H1 (cell line): Measurements from ENCODE around the gene ARHGAP12. TPM values are rescaled to one million over a fixed set of nuclear protein-coding genes. Genes with fewer than 3 reads are reported as not detected.

Experiments
- CTCF ChIA-PET: fragments of 300-600 bp; sonication (Branson Sonifier 250); formaldehyde crosslinking; loops from one replicate; lab custom pipeline; 2021; ENCODE audit not compliant: partially characterized antibody; lab: Charles Lee
- POLR2A ChIA-PET: fragments of 300-600 bp; sonication (Branson Sonifier 250); formaldehyde crosslinking; loops from one replicate; lab custom pipeline; 2021; ENCODE audit warnings: inconsistent platforms; ENCODE audit not compliant: partially characterized antibody; lab: Charles Lee
- DNase-seq, 2 experiments: peaks; one replicate each; pipeline versions ENCODE4 v3.0.0 to v3.0.0-alpha.2; 2010 to 2022; ENCODE audit warnings: low spot score in 2 of 2, low read depth in 1 of 2, mixed read lengths in 1 of 2
- FAIRE-seq: peaks from 2 replicates; lab custom pipeline; 2011; peaks lifted over from hg19 to GRCh38; lab: Jason Lieb, UNC
- H2AFZ ChIP-seq: 2 replicates; pipeline ENCODE4 v1.8.1; 2012; ENCODE audit warnings: low read length, inconsistent platforms
- H2AK5ac ChIP-seq: 2 replicates; pipeline ENCODE4 v1.6.1; 2013; ENCODE audit warnings: low read depth, low read length
- H2BK120ac ChIP-seq: replicated peaks from 2 replicates; pipeline ENCODE3; 2013; ENCODE audit warnings: low read depth, low read length, inconsistent platforms
- H2BK12ac ChIP-seq: 2 replicates; pipeline ENCODE4 v1.6.1; 2013; ENCODE audit warnings: low read depth, low read length
- H2BK15ac ChIP-seq: 2 replicates; pipeline ENCODE4 v1.6.1; 2013; ENCODE audit warnings: low read length
- H2BK20ac ChIP-seq: 2 replicates; pipeline ENCODE4 v1.6.1; 2013; ENCODE audit warnings: low read length
- H2BK5ac ChIP-seq: 2 replicates; pipeline ENCODE4 v1.6.1; 2013; ENCODE audit warnings: low read depth, low read length
- H3K14ac ChIP-seq: 2 replicates; pipeline ENCODE4 v1.6.1; 2013; ENCODE audit warnings: inconsistent platforms; ENCODE audit not compliant: insufficient read length
- H3K18ac ChIP-seq: 2 replicates; pipeline ENCODE4 v1.6.1; 2013; ENCODE audit warnings: low read length; ENCODE audit errors: extremely low read depth
- H3K23ac ChIP-seq: 2 replicates; pipeline ENCODE4 v1.6.1; 2013; ENCODE audit warnings: inconsistent platforms; ENCODE audit not compliant: insufficient read length
- H3K23me2 ChIP-seq: 2 replicates; pipeline ENCODE4 v1.6.1; 2013; ENCODE audit warnings: low read depth, low read length
- H3K27ac ChIP-seq: 2 replicates; pipeline ENCODE4 v1.6.1; 2011; ENCODE audit warnings: low read depth, low read length, inconsistent platforms
- H3K27me3 ChIP-seq, 4 experiments: replicated peaks in 1 of 4; 1 replicate in 1 of 4; 2 replicates in 3 of 4; pipeline versions ENCODE4 v1.6.1 to v1.8.1; 2011 to 2013; ENCODE audit warnings: low read length in 3 of 4, mild to moderate bottlenecking in 3 of 4, inconsistent platforms in 2 of 4, mixed read lengths in 2 of 4, moderate library complexity in 1 of 4; ENCODE audit not compliant: control insufficient read depth in 3 of 4, insufficient read depth in 3 of 4; ENCODE audit errors: extremely low read depth in 1 of 4
- H3K36me3 ChIP-seq, 4 experiments: 2 replicates each; pipeline versions ENCODE4 v1.6.1 to v1.8.1; 2011 to 2013; ENCODE audit warnings: mild to moderate bottlenecking in 4 of 4, low read length in 3 of 4, moderate library complexity in 2 of 4, control low read depth in 1 of 4, inconsistent platforms in 1 of 4; ENCODE audit not compliant: insufficient read depth in 4 of 4, control insufficient read depth in 2 of 4
- H3K4ac ChIP-seq: replicated peaks from 2 replicates; pipeline ENCODE3; 2013; ENCODE audit warnings: low read length, low read depth, mixed read lengths, inconsistent platforms; ENCODE audit not compliant: insufficient read length
- H3K4me1 ChIP-seq, 4 experiments: replicated peaks in 1 of 4; 1 replicate in 1 of 4; 2 replicates in 3 of 4; pipeline versions ENCODE4 v1.6.1 to v1.8.1; 2011 to 2013; ENCODE audit warnings: low read length in 3 of 4, inconsistent platforms in 2 of 4, mixed read lengths in 1 of 4; ENCODE audit not compliant: insufficient read depth in 4 of 4, control insufficient read depth in 3 of 4
- H3K4me2 ChIP-seq, 2 experiments: 2 replicates each; pipeline versions ENCODE4 v1.6.1 to v1.8.1; 2011 to 2013; ENCODE audit warnings: low read depth in 2 of 2, low read length in 2 of 2, control low read depth in 1 of 2, inconsistent platforms in 1 of 2, mild to moderate bottlenecking in 1 of 2; ENCODE audit not compliant: insufficient read depth in 1 of 2
- H3K4me3 ChIP-seq, 4 experiments: fragments of 200-600, 300-600 bp in 1 of 4; sonication (generic), shearing (Covaris generic), sonication (Bioruptor Twin) in 1 of 4; 2 replicates each; pipeline versions ENCODE4 v1.5.1 to v1.8.1; 2011 to 2016; ENCODE audit warnings: low read length in 4 of 4, low read depth in 3 of 4, control low read depth in 2 of 4, inconsistent platforms in 2 of 4, mild to moderate bottlenecking in 2 of 4, mixed read lengths in 1 of 4, moderate library complexity in 1 of 4; ENCODE audit not compliant: insufficient read depth in 2 of 4; ENCODE audit errors: extremely low read depth in 1 of 4
- H3K56ac ChIP-seq: replicated peaks from 2 replicates; pipeline ENCODE3; 2013; ENCODE audit warnings: low read depth, mild to moderate bottlenecking, mixed read lengths, low read length, inconsistent platforms; ENCODE audit not compliant: insufficient read length
- H3K79me1 ChIP-seq: 2 replicates; pipeline ENCODE4 v1.6.1; 2013; ENCODE audit warnings: low read depth, low read length, control low read depth
- H3K79me2 ChIP-seq, 2 experiments: 2 replicates each; pipeline versions ENCODE4 v1.6.1 to v1.8.1; 2012 to 2013; ENCODE audit warnings: low read length in 2 of 2, mild to moderate bottlenecking in 2 of 2, inconsistent platforms in 1 of 2; ENCODE audit not compliant: insufficient read depth in 2 of 2, control insufficient read depth in 1 of 2
- H3K9ac ChIP-seq, 4 experiments: replicated peaks in 1 of 4; 1 replicate in 1 of 4; 2 replicates in 3 of 4; pipeline versions ENCODE4 v1.6.1 to v1.8.1; 2011 to 2013; ENCODE audit warnings: low read depth in 3 of 4, low read length in 3 of 4, control low read depth in 2 of 4, mild to moderate bottlenecking in 2 of 4, moderate library complexity in 2 of 4, inconsistent platforms in 1 of 4; ENCODE audit errors: extremely low read depth in 1 of 4
- H3K9me3 ChIP-seq, 2 experiments: 2 replicates each; pipeline versions ENCODE4 v1.6.1 to v1.8.1; 2012 to 2013; ENCODE audit warnings: mild to moderate bottlenecking in 2 of 2, moderate library complexity in 2 of 2, control low read depth in 1 of 2, inconsistent platforms in 1 of 2, low read depth in 1 of 2, low read length in 1 of 2, mixed read lengths in 1 of 2; ENCODE audit not compliant: insufficient read depth in 2 of 2
- H4K20me1 ChIP-seq, 2 experiments: replicated peaks in 1 of 2; 2 replicates each; pipeline versions ENCODE3 to v1.8.1; 2011 to 2013; ENCODE audit warnings: inconsistent platforms in 2 of 2, low read length in 2 of 2, mild to moderate bottlenecking in 1 of 2; ENCODE audit not compliant: insufficient read depth in 2 of 2, control insufficient read depth in 1 of 2
- H4K5ac ChIP-seq: 2 replicates; pipeline ENCODE4 v1.6.1; 2013; ENCODE audit warnings: low read length, low read depth, mixed read lengths, inconsistent platforms; ENCODE audit not compliant: insufficient read length
- H4K8ac ChIP-seq: 2 replicates; pipeline ENCODE4 v1.8.0; 2013; ENCODE audit warnings: mild to moderate bottlenecking, moderate library complexity, low read length, inconsistent platforms; ENCODE audit not compliant: insufficient read depth; ENCODE audit errors: extremely low read depth
- H4K91ac ChIP-seq: replicated peaks from 2 replicates; pipeline ENCODE3; 2013; ENCODE audit warnings: low read length, mixed read lengths, inconsistent platforms; ENCODE audit not compliant: insufficient read length
- BACH1 ChIP-seq: IDR thresholded peaks from 2 replicates; pipeline ENCODE4 v1.6.1; 2012; ENCODE audit warnings: low read length, improper control_type of control experiment
- KDM1A ChIP-seq: fragments of 200-600, 300-600 bp; sonication (generic); IDR thresholded peaks from 2 replicates; pipeline ENCODE4 v1.7.1; 2016; ENCODE audit warnings: mild to moderate bottlenecking, low read length, borderline replicate concordance
- KDM4A ChIP-seq: IDR thresholded peaks from one replicate; pipeline ENCODE4 v1.7.1; 2012; ENCODE audit warnings: low read depth, mild to moderate bottlenecking, moderate library complexity, low read length, inconsistent platforms; ENCODE audit not compliant: severe bottlenecking
- TAF1 ChIP-seq: IDR thresholded peaks from 2 replicates; pipeline ENCODE4 v1.6.1; 2011; ENCODE audit warnings: mild to moderate bottlenecking, low read depth, low read length
- WGBS, 2 experiments: shearing (Covaris generic) in 1 of 2; methylation state at CpG; one replicate each; pipeline versions ENCODE4 v1.1.6 to v1.1.7; 2013 to 2015; ENCODE audit warnings: low lambda C conversion rate in 2 of 2, mixed read lengths in 2 of 2, inconsistent platforms in 1 of 2, low coverage in 1 of 2, missing lambda C conversion rate in 1 of 2; ENCODE audit not compliant: insufficient replicate concordance in 2 of 2, insufficient coverage in 1 of 2, insufficient read length in 1 of 2; ENCODE audit errors: extremely low coverage in 1 of 2, missing lambda C conversion rate in 1 of 2; 5-methylcytosine and 5-hydroxymethylcytosine counted together
- polyA plus RNA-seq, 7 experiments: library from polyadenylated mRNA; depleted of rRNA in 3 of 7; stranded (reverse) in 5 of 7; unstranded in 2 of 7; fragments of >200 nt in 5 of 7; fragments of 200-250 nt in 2 of 7; gene quantifications; 1 replicate in 5 of 7; 2 replicates in 1 of 7; 4 replicates in 1 of 7; pipeline versions ENCODE4 v1.2.1 to v1.2.3, GENCODE V29; 2011 to 2013; ENCODE audit warnings: missing spikeins in 2 of 7, mixed read lengths in 2 of 7
- total RNA-seq: library from RNA; stranded (reverse); fragmentation: NEBNext Ultra II Directional; extraction: Animal tissue kit (Norgen Biotek cat#: 25700); gene quantifications from 2 replicates; pipeline ENCODE4 v1.2.1, GENCODE V29; 2021

ARHGAP12 gene
- total and polyA plus RNA-seq, 2 of the 8 experiments (the other 6 are each of a cell fraction or from before 2014, with no cell fraction given), result 10.1 to 39.0 TPM

GRCh38 chr10:31896968-31897384 is 31.7 kb downstream of the ARHGAP12 start:
- CTCF ChIA-PET, result no interaction called here
- no peak overlapping the region for H3K4me3 ChIP-seq

More at GRCh38 chr10:31896968-31897384, 31.7 kb downstream of the ARHGAP12 start:
- Histone ChIP-seq H4K91ac (no peak overlapping the region), H3K9ac (no peak overlapping the region), H3K4me2 (no peak overlapping the region), H2BK5ac (no peak overlapping the region), H2BK120ac (no peak overlapping the region), H4K8ac (no peak overlapping the region), H3K27ac (no peak overlapping the region), H3K23me2 (no peaks in the 10 kb centered on the region), H3K18ac (no peak overlapping the region), H3K14ac (no peak overlapping the region), H4K20me1 (peaks cover 0 to 2% of the 10 kb centered on the region in 2 experiments), H3K79me1 (peaks cover 3% of the 10 kb centered on the region; the same call in 1 of the 2 replicates), H2AFZ (no peak overlapping the region), H3K27me3 (no peaks in the 10 kb centered on the region; a peak in 1 of 7 replicates), H3K9me3 (no peaks in the 10 kb centered on the region), H2AK5ac (no peak overlapping the region), H3K36me3 (peaks cover 0 to 4% (median 1%) of the 10 kb centered on the region in 4 experiments; a peak in 2 of 8 replicates), H4K5ac (no peak overlapping the region), H3K4ac (no peak overlapping the region), H3K79me2 (peaks cover 5 to 68% of the 10 kb centered on the region in 2 experiments; a peak in 3 of 4 replicates), H2BK15ac (no peak overlapping the region)
- no peak for FAIRE-seq
- POLR2A ChIA-PET, result no interaction called here
- DNase-seq, result no peak
- 78% methylated on average over 1 of the region's 1 CpG; no CpG with 5 or more reads in 1 of the 2 experiments for WGBS, 2 experiments
- TF ChIP-seq TAF1, result no peak
- no peak for TF ChIP-seq BACH1
- TF ChIP-seq KDM4A, result no peak
- TF ChIP-seq KDM1A, result no peak
- TF ChIP-seq, all 59 proteins: peak for 0
- no peak overlapping the region for H3K23ac ChIP-seq
- no peak overlapping the region for H2BK12ac ChIP-seq
- no peak overlapping the region for H2BK20ac ChIP-seq
- H3K4me1 ChIP-seq, result peaks cover 0 to 9% (median 0%) of the 10 kb centered on the region in 4 experiments; a peak in 3 of 7 replicates
- H3K56ac ChIP-seq, result no peak overlapping the region
